Uterus (tissue), 2 donors: ENCODE results near the gene MCRIP1.

Source experiments
- CTCF ChIP-seq, 4 experiments: fragments of 200-600 bp in 2 of 4; fragments of 450-650 bp in 2 of 4; sonication (generic) in 2 of 4; IDR thresholded peaks; one replicate each; pipeline ENCODE4 v1.5.1; 2016 to 2019; ENCODE audit warnings: antibody characterized with exemption in 4 of 4, mild to moderate bottlenecking in 2 of 4, moderate library complexity in 1 of 4
- POLR2A ChIP-seq, 2 donors: fragments of 450-650 bp; IDR thresholded peaks; one replicate each; pipeline ENCODE4 v1.6.1; 2016; ENCODE audit warnings: antibody characterized with exemption in 2 of 2, mild to moderate bottlenecking in 1 of 2, moderate library complexity in 1 of 2

GRCh38 chr17:81870131-81870980 lies 37.3 kb upstream of the MCRIP1 start:
- TF ChIP-seq CTCF (IDR thresholded peaks at IDR 0.05): no peak
- TF ChIP-seq POLR2A (IDR thresholded peaks at IDR 0.05): no peak
